ENCODE measurements around the gene DEPDC1.
"Not testable (repeated sequence)": the region's sequence is repeated elsewhere in the genome, so short reads cannot be mapped to it uniquely, and the experiment has no call there.

DEPDC1 gene

DNA sequence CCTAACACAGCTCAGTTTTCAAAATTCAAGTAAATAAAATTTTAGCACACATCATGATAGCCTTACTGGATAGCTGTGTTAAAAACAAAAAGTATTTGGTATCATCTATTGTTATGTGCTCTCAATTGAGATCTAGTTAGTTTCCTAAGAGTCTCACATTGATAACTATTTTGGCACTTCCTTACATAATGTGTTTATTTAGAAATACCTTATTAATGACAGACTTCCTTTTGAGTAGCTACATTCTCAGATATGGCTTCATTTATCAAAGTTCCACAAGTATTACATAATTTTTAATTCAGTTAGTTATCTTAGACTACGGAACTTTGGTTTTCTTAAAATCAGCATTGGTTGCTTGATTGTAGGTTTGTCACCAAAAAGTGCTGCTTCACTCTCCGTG, 20.3 kb downstream of the DEPDC1 start:
- DNase-seq: not testable (repeated sequence)

- DNase-seq: no peak
These were observed 23.8 kb downstream of the DEPDC1 start for GRCh38 chr1:68473060-68473459.

GRCh38 chr1:68470388-68470970, 26.4 kb downstream of the DEPDC1 start:
- DNase-seq: no peak

- DNase-seq: no peak
These were observed 32.0 kb downstream of the DEPDC1 start for GRCh38 chr1:68464891-68465290.

DNA sequence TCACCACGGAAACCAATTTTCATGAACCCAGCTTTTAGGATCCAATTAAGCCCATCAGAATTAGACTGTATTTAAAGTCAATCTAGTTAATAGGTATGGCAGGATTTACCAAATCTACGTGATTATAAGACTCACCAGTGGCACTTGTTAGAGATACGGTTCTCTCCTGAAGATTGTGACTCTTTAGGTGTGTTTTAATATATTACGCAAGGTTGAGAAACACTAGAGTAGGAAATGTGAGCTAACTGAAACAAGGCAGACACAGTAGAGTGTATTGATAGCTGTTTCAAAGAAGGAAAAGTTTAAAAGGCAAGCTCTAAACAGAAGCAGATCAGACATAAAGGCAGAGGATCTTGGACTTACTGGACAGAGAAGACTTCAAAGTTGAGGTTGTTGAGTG, 35.9 kb downstream of the DEPDC1 start:
- DNase-seq: no peak

- no peak for DNase-seq
These were observed 37.1 kb downstream of the DEPDC1 start for GRCh38 chr1:68459796-68460195.

- no peak for DNase-seq
These were observed 37.8 kb downstream of the DEPDC1 start for GRCh38 chr1:68459091-68459490.

- no peak for DNase-seq
These were observed 40.7 kb downstream of the DEPDC1 start for GRCh38 chr1:68456202-68456601.

DNA sequence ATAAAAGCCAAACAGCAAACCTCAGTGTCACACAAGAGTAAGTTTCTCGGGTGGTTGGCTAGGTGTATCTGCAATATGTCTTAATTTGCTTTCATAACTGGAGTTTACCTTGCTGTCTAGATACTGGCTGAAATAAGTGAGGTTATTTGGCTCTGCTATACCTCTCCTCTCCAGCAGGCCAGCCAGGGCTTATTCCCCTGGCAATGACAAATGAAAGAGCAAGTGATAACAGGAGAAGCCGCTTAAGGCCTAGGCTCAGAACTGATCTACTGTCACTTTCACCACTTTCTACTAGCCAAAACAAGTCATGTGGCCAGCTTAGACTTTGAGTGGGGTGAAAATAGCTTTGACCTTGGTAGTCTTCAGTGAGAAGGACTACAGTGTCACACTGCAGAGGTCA, 42.3 kb downstream of the DEPDC1 start:
- DNase-seq: no peak

DNA sequence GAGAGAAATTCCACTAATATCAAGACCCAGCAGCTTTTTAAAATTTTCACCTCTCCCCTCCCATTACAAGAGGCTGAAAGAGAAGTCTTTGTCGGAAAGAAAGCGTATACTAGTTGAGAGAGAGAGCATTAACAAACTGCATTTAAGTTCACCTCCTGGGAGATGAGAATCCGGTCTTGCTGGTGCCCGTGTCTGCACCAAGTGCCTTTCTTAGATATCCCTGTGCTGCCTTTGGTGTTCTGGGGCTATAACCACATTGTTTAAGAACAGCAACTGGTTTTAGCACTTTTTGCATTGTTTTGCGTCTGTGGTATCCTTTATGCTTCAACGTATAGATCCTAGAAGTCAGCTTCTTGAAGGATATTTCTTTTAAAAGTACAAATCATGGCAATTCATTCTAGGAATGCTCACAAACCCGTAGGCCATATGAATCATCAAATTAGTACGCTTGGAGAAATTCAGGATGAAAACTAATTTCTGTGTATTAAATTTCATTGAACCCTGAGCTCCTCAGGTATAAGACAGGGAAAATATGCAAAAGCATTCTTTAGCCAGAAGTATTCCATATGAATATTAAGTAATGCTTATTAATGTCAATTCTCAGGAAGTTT, 43.7 kb downstream of the DEPDC1 start:
- DNase-seq: no peak

- DNase-seq: no peak
These were observed 47.0 kb downstream of the DEPDC1 start, which contains the start of gene RPE65 for GRCh38 chr1:68449901-68450300. Gene RPE65 (minus strand): TSS chr1:68449954. CDS start chr1:68449905, 49 bp downstream.

- DNase-seq: no peak
These were observed 48.5 kb downstream of the DEPDC1 start for GRCh38 chr1:68448365-68448764.

DNA sequence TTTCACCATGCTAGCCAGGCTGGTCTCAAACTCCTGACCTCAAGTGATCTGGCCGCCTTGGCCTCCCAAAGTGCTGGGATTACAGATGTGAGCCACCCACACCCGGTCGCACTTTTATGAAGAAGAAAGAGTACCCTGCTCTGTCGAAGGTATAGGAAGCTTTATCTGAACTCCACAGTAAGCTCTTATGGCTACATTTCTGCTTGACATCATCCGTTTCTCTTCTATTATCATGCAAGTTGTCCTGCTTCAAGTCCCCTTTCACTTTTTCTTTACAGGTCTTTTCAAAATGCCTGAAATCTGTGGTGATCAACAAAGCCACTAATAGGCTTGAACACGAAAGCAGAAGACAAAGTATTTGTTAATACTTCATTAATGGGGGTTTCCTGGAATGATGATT, 51.2 kb downstream of the DEPDC1 start:
- no peak for DNase-seq

DNA sequence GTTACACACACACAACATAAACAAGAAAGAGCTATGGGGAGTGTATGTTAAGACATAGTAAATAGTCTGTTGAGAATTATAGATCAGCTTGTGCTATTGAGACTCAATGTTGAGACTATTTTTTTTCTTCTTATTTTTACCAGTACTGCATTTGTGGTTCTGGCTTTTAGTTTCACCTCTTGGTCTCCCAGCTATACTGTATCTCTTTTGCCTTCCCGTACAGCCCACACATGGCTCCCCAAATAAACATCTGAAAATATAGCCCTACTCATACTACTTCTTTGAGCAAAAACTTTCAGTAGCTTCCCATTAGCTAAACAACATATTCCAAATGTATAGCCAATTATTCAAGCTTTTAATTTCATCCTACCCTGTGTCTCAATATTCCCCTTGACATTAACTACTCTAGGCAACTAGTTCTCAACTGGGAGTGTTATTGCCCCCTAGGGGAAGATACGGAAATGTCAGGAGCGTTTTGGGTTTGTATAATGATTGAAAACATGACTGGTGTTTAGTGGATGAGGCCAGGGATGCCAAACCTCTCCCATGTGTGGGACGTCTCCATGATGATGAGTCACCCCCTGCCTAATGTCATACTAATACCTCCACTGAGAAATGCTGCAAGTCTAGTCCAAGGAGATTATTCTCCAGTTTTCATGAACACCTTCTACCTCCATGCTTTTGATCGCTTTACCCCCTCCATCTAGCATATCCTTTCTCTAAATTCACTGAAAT, 53.9 kb downstream of the DEPDC1 start:
- no peak for DNase-seq

DNA sequence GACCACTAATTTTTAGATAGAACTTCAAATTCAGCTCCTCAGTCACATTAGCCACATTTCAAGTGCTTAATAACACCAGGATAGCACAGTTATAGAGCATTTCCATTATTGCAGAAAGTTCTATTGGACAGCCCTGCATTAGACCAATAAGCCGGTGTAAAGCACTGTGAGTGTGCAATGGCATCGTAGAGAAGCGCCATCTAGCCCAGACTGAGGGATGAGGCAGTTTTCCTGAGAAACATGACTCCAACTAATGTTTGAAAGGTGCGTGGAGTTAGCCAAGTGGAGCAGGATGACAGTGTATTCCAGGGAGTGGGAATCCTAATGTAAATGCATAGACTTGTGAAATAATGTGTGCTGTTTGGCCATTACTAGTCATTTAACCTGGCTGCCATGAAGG, 54.9 kb downstream of the DEPDC1 start:
- no peak for DNase-seq

DNA sequence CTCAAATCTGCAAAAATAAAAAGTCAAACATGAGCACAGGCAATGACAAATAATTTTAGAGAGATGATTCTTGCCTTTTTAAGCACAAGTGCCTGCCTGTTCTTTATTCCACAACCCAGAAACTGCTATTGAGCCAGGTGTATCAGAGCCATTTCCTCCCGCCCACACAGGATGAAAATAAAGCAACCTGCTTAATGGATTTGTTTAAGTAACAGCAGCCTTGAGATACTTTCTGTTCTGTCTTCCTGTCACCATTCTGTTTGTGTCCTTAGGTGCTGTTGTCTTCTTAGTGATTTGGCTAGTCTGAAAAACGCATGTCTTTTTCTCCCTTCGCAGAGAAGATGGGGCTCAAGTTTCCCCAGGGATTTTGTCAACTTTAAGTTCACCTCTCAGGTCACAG, 58.6 kb downstream of the DEPDC1 start:
- no peak for DNase-seq

- DNase-seq: no peak
These were observed 63.5 kb downstream of the DEPDC1 start for GRCh38 chr1:68433395-68433794.

- no peak for DNase-seq
These were observed 65.8 kb downstream of the DEPDC1 start for GRCh38 chr1:68431076-68431475.

GRCh38 chr1:68429233-68429808, 67.6 kb downstream of the DEPDC1 start:
- DNase-seq: no peak

- DNase-seq: no peak
These were observed 70.3 kb downstream of the DEPDC1 start for GRCh38 chr1:68426594-68426993.
